ENCODE measurements around the gene ZFYVE9.

GRCh38 chr1:52152572-52152971 is 10.7 kb downstream of the ZFYVE9 start:
- TF ChIP-seq CTCF (IDR thresholded peaks at IDR 0.05; ENCODE audit: low read length) (no peak), EZH2phosphoT487 (IDR thresholded peaks at IDR 0.05; ENCODE audit: low read length) (no peak)

All from MM.1S (cell line).